Activated CD4-positive, alpha-beta T cell treated with anti-CD3 and anti-CD28 coated beads, Interleukin-2, Interleukin-4, amounts not matched to agents 100 ng/mL and 50 ng/mL, durations not matched to agents 16 hours and 8 hours (primary cell): ENCODE measurements around the gene SUPT5H.
A peak's percentile ranks its signal among the peaks of the same experiment; 100 is the strongest.
"Not testable (repeated sequence)": the region's sequence is repeated elsewhere in the genome, so short reads cannot be mapped to it uniquely, and the experiment has no call there.

ENCODE experiments used
- DNase-seq: peaks from one replicate; pipeline ENCODE4 v3.0.0-alpha.2; 2020; ENCODE audit warnings: low spot score

The SUPT5H gene

DNA sequence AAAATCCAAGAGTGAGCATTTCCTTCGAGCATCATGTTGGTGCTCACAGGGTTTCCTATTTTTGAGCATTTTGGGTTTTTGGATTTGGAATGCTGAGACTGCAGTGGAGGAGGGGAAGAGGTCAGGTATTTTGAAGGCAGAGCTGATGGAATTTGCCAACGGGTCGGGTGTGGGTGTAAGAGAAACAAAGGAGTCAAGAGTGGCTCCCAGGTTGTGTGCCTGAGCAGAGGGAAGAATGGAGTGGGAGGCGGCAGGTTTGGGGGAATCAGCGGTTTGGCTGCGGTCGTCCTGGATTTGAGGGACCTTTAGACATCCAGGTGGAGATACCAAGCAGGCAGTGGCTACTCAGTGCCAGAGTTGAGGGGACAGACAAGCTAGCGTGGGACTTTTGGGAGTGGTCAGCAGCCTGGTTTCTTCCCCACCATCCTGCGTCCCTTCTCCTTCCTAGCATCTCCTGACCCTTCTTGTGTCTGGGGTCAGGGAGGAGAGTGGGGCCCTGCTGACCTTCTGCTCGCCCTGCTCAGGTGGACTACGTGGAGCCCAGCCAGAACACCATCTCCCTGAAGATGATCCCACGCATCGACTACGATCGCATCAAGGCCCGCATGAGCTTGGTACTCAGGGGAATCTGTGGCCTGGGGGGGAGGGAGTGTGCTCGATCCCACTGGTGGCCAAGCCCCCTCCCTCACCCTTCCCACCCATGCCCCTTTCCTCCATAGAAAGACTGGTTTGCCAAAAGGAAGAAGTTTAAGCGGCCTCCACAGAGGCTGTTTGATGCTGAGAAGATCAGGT is 20.8 kb downstream of the SUPT5H start:
- DNase-seq = no peak

DNA sequence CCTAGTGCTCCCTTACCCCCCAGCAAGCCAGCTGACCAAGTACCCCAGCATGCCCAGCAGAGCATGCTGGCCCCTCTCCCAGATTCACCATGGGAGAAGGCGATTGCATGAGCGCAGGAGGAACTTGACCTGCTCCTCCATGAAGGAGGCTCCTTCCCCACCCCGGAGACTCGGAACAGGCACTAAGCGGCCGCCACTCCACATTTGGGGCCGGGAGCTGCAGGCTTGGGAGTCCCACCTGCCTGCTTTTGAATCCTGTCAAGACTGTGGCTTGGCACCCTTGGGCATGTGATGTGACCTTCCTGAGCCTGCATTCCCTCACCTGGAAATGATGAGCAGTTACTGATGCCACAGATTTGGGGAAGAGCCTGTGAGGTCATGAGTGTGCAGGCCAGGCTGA is 22.6 kb downstream of the SUPT5H start:
- no peak for DNase-seq

DNA sequence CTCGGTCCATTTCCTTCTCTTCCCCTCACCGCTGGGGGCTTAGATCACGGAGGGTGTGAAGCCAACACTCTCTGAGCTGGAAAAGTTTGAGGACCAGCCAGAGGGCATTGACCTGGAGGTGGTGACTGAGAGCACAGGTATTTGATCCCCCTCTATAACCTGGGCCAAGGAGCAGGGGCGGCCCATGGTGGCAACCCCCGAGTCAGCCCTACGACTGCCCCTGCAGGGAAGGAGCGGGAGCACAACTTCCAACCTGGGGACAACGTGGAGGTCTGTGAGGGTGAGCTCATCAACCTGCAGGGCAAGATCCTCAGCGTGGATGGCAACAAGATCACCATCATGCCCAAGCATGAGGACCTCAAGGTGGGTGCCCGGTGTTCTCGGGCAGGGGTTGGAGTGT is 23.7 kb downstream of the SUPT5H start:
- no peak for DNase-seq

DNA sequence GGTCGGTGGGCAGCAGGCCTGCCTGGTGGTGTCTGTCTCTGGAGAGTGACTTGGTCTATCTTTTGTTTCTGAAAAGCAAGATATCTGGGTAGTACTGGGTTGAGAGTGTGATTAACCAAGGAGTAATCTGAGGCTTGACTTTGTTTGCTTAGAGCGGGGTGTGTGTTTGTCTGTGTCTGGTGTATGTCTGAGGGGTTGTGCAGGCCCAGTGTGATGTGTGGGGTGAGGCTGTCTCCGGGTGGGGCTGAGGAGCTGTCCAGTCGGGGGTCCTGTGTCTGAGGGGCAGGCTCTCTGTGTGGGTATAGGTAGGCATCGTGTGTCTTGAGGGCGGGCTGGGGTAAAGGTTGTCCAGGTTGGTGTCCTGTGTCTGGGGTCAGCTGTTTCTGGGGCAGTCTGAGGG is 24.2 kb downstream of the SUPT5H start:
- no peak for DNase-seq

DNA sequence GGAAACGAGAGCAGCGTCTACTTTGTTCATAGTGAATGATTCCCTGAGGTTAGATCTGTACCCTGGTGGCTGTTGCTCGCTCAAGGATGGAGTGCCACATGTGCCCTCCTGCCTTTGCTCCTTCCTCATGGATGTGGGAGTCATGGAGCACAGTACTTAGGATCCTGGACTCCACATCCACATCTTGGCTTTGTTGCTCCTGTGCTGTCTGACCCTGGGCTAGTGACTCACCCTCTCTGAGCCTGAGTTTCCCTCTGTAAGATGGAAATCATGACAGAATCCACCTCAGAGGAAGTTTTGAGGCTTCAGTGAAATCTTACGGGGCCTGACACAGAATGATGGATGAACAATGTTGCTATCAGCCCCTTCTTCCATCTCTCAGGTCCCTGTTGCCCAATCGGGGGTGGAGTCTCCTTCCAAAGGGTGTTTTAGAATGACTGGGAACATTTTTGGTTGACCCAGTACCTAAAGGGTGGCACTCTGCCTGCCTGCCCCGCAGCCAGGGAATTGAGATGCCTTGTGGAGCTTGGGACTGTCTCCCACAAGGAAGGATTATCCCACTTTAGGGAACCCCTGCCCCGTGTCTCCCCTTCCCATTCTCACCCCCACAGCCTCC is 25.4 kb downstream of the SUPT5H start:
- no peak for DNase-seq

DNA sequence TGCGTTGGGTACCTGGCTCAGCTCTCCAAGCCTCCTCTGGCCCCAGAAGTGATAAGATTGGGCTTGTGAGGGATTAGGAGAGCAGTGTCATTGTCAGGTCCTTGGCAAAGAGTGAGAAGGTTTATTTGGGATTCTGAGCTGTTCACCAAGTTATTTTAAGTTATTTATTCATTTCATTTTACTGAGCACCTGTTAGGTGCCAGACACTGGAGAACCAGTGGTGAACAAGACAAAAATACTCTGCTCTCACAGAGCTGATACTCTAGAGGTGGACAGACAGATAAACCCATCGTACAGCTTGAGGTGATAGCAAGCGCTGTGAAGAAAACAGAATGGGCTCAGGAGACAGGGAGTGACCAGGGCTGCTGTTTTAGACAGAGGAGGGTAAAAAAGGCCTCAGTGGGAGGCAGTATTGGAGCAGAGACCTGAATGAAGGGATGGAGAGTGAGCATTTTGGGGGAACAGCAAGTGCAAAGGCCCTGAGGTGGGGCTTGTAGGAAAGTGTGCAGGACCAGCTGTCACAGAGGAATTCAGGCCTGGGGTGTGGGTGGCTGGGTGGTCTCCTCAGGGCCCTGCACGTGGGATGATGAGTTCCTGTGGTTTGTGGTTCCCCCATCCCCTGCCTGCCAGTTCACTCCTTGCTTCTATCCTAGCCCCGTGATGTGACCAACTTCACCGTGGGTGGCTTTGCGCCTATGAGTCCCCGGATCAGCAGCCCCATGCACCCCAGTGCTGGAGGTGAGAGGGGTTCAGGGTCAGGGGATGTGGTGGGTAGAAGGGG is 26.6 kb downstream of the SUPT5H start:
- no peak for DNase-seq

DNA sequence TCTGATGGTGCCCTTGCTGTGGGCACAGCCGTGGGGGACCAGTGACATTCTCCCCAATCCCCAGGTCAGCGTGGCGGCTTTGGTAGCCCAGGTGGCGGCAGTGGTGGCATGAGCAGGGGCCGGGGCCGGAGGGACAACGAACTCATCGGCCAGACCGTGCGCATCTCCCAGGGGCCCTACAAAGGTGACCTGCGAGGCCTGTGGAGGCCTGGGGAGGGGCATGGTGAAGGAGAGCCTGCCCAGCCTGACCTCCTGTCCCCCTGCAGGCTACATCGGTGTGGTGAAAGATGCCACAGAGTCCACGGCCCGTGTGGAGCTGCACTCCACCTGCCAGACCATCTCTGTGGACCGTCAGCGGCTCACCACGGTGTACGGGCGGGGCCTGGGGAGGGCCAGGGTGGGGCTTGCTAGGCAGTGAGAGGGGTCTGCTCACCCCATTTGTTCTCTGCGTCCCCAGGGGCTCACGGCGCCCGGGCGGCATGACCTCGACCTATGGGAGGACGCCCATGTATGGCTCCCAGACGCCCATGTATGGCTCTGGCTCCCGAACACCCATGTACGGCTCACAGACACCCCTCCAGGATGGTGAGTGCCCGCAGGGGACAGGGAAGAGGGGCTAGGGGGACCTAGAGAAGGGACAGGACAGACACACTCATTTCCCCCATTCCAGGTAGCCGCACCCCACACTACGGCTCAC is 27.5 kb downstream of the SUPT5H start:
- no peak for DNase-seq

DNA sequence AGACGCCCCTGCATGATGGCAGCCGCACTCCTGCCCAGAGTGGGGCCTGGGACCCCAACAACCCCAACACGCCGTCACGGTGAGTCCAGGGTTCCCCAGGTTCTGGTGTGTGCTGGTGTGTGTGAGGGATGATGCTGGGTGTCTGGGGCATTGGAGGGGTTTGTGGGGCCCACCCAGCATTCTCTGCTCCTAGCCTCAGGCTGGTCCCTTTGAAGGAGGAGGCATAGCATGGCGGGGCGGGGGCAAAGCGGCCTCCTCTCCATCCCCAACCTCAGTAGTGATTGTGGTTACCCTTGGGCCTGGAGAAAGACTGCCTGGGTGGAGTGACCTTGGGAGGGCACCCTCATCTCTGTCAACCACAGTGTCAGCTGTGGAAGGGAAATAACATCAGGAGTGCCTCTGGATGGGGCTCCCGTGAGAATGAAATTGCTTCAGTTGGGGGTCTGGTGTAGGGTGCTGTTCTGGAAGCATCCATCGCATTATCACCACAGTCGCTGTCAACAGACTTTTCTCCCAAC is 28.1 kb downstream of the SUPT5H start:
- no peak for DNase-seq

DNA sequence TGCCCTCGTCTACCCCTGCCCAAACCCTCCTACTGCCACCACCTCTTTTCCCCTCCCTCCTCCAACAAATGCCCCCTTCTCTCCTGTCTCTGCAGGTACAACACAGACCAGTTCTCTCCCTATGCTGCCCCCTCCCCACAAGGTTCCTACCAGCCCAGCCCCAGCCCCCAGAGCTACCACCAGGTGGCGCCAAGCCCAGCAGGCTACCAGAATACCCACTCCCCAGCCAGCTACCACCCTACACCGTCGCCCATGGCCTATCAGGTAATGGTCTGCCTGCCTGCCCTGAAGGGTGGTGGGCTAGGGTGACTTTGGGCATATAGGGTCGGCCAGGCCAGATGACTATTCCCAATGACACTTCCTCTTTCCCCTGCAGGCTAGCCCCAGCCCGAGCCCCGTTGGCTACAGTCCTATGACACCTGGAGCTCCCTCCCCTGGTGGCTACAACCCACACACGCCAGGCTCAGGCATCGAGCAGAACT is 28.8 kb downstream of the SUPT5H start:
- DNase-seq = peak; percentile 58

DNA sequence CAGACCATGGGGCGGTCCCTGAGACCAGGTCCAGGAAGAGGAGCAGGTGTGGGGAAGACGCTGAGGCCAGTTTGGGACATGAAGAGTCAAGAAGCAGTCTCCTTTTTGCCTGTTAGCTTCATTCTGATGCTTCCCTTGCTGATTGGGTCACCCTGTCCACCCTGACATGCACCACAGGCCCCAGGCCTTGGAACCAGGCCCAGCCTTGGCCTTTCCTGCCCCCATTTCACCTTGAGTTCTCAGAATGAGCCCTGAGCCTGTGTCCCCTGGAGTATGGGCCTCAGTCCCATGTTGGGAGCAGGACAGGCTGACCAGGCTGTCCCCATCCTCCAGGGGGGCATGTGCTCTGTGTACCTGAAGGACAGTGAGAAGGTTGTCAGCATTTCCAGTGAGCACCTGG is 30.4 kb downstream of the SUPT5H start:
- no peak for DNase-seq

DNA sequence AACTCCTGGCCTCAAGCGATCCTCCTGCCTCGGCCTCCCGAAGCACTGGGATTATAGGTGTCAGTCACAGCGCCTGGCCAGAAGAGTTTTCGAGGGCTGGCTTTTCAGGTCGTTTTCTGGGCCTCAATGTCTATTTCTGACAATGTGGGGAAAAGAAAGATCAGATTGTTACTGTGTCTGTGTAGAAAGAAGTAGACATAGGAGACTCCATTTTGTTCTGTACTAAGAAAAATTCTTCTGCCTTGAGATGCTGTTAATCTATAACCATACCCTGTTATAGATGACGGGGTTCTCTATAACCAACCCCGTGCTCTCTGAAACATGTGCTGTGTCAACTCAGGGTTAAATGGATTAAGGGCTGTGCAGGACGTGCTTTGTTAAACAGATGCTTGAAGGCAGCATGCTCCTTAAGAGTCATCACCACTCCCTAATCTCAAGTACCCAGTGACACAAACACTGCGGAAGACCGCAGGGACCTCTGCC is 34.0 kb downstream of the SUPT5H start:
- DNase-seq = not testable (repeated sequence)

DNA sequence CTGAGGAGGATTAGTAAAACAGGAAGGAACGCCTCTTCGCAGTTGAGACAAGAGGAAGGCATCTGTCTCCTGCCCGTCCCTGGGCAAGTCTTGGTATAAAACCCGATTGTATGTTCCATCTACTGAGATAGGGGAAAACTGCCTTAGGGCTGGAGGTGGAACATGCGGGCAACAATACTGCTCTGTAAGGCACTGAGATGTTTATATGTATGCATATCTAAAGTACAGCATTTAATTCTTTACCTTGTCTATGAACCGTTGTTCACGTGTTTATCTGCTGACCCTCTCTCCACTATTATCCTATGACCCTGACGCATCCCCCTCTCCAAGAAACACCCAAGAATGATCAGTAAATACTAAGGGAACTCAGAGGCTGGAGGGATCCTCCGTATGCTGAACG is 34.5 kb downstream of the SUPT5H start:
- no peak for DNase-seq

DNA sequence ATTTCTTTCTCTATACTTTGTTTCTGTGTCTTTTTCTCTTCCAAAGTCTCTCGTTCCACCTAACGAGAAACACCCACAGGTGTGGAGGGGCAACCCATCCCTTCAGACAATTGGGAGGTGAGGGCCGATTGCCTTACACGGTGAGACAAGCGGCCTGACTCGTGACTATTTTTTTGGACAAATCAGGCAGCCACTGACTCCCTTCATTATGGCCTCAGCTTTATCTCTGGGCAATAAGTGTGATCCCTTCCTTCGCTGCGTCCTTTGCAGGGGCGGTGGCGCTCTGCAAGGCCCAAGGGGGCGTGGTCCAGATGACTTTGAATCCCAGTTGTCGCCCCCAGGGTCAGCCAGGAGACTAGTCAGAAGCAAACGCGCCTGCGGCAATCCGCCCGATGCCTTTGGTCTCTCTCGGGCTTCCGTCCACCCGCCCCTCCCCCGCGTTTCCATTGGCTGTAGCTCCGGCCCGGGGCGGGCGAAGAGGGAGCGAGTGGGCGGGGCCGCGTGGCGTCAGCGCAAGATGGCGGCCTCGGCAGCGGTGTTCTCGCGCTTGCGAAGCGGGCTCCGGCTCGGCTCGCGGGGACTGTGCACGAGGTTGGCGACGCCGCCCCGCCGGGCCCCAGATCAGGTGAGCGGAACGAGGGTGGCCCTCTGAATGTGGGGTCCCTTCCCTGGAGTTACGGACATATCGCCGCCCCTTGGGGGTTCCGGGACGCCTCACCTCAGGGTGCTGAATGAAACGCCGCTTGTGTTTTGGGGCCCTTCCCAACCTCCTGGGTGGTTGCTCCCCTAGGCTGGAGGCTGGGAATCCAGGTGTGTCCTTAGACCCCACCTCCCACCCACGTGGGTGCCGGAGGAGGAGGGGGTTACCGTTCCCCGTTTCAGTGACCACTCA is 35.2 kb downstream of the SUPT5H start, which contains the start of gene TIMM50:
Gene TIMM50 (plus strand): TSS at position 502 of the 892 bp plus-strand sequence. CDS start 16 bp downstream, at position 518.
- DNase-seq = peak; percentile 97

DNA sequence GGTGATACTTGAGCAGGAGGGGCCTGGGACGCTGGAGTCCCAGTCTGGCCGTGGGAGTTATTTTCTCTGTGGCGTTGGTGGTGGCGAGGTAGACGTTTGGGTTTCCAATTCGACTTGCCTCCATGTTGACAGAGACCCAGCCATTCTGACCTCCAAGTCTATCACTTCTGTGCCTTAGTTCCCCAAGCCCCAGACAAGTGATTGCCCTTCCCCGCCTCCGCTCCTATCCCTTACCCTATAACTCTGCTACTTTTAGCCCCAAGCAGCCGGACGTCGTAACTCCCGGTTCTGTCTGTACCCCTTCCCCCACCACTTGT is 35.8 kb downstream of the SUPT5H start:
- no peak for DNase-seq

DNA sequence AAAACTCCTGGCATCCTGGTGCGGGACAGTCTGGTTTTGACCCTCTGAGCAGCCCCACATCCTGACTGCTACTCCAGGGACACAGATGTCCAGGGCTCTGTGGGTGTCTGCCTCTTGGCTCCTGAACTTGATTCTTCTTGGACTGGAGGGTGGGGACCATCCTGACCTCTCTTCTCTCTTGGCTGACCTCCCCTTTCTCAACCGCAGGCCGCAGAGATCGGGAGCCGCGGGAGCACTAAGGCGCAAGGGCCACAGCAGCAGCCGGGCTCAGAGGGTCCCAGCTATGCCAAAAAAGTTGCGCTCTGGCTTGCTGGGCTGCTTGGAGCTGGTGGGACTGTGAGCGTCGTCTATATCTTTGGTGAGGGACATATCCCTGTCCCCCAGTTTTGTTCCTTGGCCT is 36.3 kb downstream of the SUPT5H start:
- no peak for DNase-seq

DNA sequence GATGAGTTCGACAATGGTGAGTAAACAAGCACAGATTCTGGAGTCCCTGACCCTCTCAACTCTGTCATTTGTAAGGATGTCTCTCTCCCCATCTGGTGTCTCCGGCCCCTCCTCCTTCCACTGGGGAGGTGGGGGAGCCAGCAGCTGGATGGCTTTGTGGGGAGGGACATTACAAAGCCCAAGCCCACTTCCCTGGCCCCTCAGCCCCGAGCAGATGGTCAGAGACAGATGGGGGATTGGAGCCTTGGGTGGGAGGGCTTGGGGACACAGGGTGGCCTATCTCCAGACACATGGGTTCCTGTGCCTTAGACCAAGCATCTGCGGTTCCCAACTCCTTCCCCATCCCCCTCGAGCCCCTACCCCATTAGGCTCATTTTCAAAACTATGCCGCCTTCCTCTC is 37.8 kb downstream of the SUPT5H start:
- DNase-seq = no peak

DNA sequence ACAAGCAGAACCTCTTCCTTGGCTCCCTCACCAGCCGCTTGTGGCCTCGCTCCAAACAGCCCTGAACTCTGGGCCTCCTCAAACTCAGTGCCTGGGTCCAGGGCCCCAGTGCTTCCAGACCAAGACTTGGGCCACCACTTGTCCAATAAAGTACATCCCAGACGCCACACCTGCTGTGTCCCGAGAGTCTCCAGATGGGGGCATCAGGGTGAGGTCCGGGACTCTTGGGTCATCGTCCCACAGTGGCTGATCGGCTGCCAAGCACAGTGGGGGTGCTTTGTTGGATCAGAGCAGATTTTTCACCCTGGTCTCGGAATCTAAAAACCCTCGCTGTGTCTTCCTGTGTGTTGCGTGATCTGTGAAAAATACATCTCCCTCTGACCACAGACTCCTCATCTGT is 44.4 kb downstream of the SUPT5H start:
- no peak for DNase-seq

DNA sequence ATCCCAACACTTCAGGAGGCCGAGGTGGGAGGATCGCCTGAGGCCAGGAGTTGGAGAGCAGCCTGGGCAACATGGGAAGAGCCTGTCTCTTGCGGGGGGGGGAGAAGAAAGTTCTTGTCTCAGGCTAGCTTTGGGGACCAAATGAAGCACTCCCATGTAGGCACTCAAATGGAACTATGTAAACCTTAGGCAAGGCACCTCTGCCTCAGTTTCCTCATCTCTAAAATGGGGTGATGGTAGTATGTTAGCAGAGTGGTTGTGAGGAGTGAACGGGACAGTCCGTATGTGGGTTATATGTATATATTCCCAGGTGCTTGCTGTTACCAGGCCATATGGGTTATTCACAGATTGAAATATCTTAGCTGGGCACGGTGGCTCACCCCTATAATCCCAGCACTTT is 46.8 kb downstream of the SUPT5H start:
- no peak for DNase-seq

DNA sequence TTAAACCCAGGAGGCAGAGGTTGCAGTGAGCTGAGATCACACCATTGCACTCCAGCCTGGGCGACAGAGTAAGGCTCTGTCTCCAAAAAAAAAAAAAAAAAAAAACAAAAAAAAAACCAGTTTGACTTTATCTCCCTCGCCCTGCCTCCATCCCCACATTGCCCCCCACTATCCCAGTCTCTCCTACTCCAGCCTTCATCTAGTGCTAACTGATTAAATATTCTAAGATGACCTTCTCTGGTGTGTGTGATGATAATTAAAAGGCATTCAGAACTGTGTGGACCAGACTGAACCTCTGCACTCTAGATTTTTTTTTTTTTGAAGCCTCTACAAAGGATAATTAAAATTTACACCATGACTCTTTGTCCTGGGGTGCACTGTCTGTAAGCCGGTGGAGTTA is 47.4 kb downstream of the SUPT5H start:
- no peak for DNase-seq

DNA sequence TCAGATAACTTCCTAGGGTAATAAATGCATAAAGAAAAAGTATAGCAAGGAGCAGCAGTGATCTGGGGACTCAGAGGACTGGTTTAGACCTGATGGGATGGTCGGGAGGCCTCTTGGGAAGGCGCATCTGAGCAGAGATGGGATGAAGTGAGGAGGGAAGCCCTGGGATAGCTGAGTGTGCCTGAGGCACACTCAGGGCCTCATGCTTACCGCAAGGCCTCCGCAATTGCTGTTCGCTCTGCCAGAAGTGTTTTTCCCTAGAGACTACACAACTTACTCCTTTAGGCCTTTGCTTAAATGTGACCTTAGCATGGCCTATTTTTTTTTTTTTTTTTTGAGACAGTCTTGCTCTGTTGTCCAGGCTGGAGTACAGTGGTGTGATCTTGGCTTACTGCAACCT is 49.3 kb downstream of the SUPT5H start:
- no peak for DNase-seq

DNA sequence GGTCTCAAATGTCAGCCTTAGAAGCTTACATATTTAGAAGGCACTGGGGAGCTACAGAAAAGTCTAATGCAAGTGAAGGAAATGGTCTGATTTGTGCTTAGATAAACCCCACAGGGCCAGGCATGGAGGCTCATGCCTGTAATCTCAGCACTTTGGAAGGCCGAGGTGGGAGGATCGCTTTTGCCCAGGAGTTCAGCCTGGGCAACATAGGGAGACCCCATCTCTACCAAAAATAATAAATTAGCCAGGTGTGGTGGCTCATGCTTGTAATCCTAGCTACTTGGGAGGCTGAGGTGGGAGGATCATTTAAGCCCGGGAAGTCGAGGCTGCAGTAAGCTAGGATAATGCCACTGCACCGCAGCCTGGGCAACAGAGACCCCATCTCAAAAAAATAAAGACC is 50.7 kb downstream of the SUPT5H start:
- no peak for DNase-seq
